HepG2 (cell line): ENCODE measurements around the gene COQ8A. TPM values are rescaled to one million over a fixed set of nuclear protein-coding genes. Genes with fewer than 3 reads are reported as not detected.

ENCODE experiments used
- AHR ChIP-seq: IDR thresholded peaks from 2 replicates; pipeline ENCODE4 v1.6.1; 2018; ENCODE audit warnings: missing genetic modification reagents, missing compliant biosample characterization
- CENPT ChIP-seq: sonication (generic); formaldehyde crosslinking; IDR thresholded peaks from 2 replicates; pipeline ENCODE4 v1.8.0; 2022; ENCODE audit warnings: low read depth, mild to moderate bottlenecking, moderate library complexity, missing genetic modification reagents
- KDM5B ChIP-seq: sonication (generic); formaldehyde crosslinking; IDR thresholded peaks from 2 replicates; pipeline ENCODE4 v1.4.0; 2020; ENCODE audit warnings: missing genetic modification reagents, mild to moderate bottlenecking, borderline replicate concordance
- MIER2 ChIP-seq: IDR thresholded peaks from 2 replicates; pipeline ENCODE4 v1.6.1; 2016; ENCODE audit warnings: missing biosample characterization, missing genetic modification reagents
- MIXL1 ChIP-seq: IDR thresholded peaks from 2 replicates; pipeline ENCODE4 v1.6.1; 2016
- SP4 ChIP-seq: sonication (generic); formaldehyde crosslinking; IDR thresholded peaks from 2 replicates; pipeline ENCODE4 v1.8.1; 2023; ENCODE audit warnings: mild to moderate bottlenecking, missing genetic modification reagents
- TEF ChIP-seq: sonication (generic); formaldehyde crosslinking; IDR thresholded peaks from 2 replicates; pipeline ENCODE4 v1.5.0; 2020; ENCODE audit warnings: missing genetic modification reagents
- ZNF569 ChIP-seq: sonication (generic); formaldehyde crosslinking; IDR thresholded peaks from 2 replicates; pipeline ENCODE4 v1.5.0; 2020; ENCODE audit warnings: mild to moderate bottlenecking, missing genetic modification reagents, moderate library complexity, borderline replicate concordance
- ZNF609 ChIP-seq: sonication (generic); formaldehyde crosslinking; IDR thresholded peaks from 2 replicates; pipeline ENCODE4 v1.4.0; 2020; ENCODE audit warnings: mild to moderate bottlenecking, missing genetic modification reagents, borderline replicate concordance
- ZNF678 ChIP-seq: sonication (generic); formaldehyde crosslinking; IDR thresholded peaks from 2 replicates; pipeline ENCODE4 v1.4.0; 2020; ENCODE audit warnings: mild to moderate bottlenecking, missing genetic modification reagents
- polyA plus RNA-seq, 8 experiments: library from polyadenylated mRNA; depleted of rRNA in 3 of 8; stranded (reverse) in 7 of 8; unstranded in 1 of 8; fragments of >200 nt; fragmentation: Illumina TruSeq in 4 of 8; extraction: Trizol in 4 of 8; gene quantifications; 2 replicates each; pipeline versions ENCODE4 v1.2.1 to v1.2.3, GENCODE V29; 2011 to 2016; ENCODE audit warnings: low read depth in 4 of 8, missing spikeins in 1 of 8, mixed read lengths in 1 of 8; ENCODE audit not compliant: insufficient read depth in 1 of 8
- total RNA-seq, 5 experiments: library from RNA; depleted of rRNA; stranded (reverse); fragments of >200 nt; fragmentation: Illumina TruSeq; extraction: Trizol; gene quantifications; 2 replicates each; pipeline ENCODE4 v1.2.3, GENCODE V29; 2016; ENCODE audit warnings: low read depth in 1 of 5
- TF ChIP-seq, protein P1 (sequence below): sonication (generic); formaldehyde crosslinking; IDR thresholded peaks from 2 replicates; pipeline ENCODE4 v1.4.0; 2020; ENCODE audit warnings: missing genetic modification reagents, borderline replicate concordance
- TF ChIP-seq, protein P2 (sequence below): IDR thresholded peaks from 2 replicates; pipeline ENCODE4 v1.6.1; 2016; ENCODE audit warnings: low read depth, missing genetic modification reagents, missing compliant biosample characterization
- TF ChIP-seq, protein P3 (sequence below): sonication (generic); formaldehyde crosslinking; IDR thresholded peaks from 2 replicates; pipeline ENCODE4 v1.5.1; 2020; ENCODE audit warnings: mild to moderate bottlenecking, moderate library complexity, missing genetic modification reagents

Gene COQ8A
- total and polyA plus RNA-seq, 2 of the 13 experiments (the other 11 are each of a cell fraction or from before 2014, with no cell fraction given), result 60.4 to 88.7 TPM

- no peak for TF ChIP-seq MIER2 (CRISPR knock-in tag)
- TF ChIP-seq, protein P1, sequence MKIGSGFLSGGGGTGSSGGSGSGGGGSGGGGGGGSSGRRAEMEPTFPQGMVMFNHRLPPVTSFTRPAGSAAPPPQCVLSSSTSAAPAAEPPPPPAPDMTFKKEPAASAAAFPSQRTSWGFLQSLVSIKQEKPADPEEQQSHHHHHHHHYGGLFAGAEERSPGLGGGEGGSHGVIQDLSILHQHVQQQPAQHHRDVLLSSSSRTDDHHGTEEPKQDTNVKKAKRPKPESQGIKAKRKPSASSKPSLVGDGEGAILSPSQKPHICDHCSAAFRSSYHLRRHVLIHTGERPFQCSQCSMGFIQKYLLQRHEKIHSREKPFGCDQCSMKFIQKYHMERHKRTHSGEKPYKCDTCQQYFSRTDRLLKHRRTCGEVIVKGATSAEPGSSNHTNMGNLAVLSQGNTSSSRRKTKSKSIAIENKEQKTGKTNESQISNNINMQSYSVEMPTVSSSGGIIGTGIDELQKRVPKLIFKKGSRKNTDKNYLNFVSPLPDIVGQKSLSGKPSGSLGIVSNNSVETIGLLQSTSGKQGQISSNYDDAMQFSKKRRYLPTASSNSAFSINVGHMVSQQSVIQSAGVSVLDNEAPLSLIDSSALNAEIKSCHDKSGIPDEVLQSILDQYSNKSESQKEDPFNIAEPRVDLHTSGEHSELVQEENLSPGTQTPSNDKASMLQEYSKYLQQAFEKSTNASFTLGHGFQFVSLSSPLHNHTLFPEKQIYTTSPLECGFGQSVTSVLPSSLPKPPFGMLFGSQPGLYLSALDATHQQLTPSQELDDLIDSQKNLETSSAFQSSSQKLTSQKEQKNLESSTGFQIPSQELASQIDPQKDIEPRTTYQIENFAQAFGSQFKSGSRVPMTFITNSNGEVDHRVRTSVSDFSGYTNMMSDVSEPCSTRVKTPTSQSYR, result peak; percentile 75; the same call in 1 of the 2 replicates
- TF ChIP-seq AHR (CRISPR knock-in tag), result no peak
- no peak for TF ChIP-seq CENPT (CRISPR knock-in tag)
- no peak for TF ChIP-seq ZNF678 (CRISPR knock-in tag)
- TF ChIP-seq MIXL1 (CRISPR knock-in tag), result 0 out of 2 replicates have a peak, but pooled peaks have one; percentile 32
- no peak for TF ChIP-seq ZNF569 (CRISPR knock-in tag)
- TF ChIP-seq TEF (CRISPR knock-in tag), result no peak
- TF ChIP-seq SP4 (CRISPR knock-in tag), result no peak
- TF ChIP-seq KDM5B (CRISPR knock-in tag), result no peak
- TF ChIP-seq, protein P2, sequence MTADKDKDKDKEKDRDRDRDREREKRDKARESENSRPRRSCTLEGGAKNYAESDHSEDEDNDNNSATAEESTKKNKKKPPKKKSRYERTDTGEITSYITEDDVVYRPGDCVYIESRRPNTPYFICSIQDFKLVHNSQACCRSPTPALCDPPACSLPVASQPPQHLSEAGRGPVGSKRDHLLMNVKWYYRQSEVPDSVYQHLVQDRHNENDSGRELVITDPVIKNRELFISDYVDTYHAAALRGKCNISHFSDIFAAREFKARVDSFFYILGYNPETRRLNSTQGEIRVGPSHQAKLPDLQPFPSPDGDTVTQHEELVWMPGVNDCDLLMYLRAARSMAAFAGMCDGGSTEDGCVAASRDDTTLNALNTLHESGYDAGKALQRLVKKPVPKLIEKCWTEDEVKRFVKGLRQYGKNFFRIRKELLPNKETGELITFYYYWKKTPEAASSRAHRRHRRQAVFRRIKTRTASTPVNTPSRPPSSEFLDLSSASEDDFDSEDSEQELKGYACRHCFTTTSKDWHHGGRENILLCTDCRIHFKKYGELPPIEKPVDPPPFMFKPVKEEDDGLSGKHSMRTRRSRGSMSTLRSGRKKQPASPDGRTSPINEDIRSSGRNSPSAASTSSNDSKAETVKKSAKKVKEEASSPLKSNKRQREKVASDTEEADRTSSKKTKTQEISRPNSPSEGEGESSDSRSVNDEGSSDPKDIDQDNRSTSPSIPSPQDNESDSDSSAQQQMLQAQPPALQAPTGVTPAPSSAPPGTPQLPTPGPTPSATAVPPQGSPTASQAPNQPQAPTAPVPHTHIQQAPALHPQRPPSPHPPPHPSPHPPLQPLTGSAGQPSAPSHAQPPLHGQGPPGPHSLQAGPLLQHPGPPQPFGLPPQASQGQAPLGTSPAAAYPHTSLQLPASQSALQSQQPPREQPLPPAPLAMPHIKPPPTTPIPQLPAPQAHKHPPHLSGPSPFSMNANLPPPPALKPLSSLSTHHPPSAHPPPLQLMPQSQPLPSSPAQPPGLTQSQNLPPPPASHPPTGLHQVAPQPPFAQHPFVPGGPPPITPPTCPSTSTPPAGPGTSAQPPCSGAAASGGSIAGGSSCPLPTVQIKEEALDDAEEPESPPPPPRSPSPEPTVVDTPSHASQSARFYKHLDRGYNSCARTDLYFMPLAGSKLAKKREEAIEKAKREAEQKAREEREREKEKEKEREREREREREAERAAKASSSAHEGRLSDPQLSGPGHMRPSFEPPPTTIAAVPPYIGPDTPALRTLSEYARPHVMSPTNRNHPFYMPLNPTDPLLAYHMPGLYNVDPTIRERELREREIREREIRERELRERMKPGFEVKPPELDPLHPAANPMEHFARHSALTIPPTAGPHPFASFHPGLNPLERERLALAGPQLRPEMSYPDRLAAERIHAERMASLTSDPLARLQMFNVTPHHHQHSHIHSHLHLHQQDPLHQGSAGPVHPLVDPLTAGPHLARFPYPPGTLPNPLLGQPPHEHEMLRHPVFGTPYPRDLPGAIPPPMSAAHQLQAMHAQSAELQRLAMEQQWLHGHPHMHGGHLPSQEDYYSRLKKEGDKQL (CRISPR knock-in tag), result no peak
- TF ChIP-seq, protein P3, sequence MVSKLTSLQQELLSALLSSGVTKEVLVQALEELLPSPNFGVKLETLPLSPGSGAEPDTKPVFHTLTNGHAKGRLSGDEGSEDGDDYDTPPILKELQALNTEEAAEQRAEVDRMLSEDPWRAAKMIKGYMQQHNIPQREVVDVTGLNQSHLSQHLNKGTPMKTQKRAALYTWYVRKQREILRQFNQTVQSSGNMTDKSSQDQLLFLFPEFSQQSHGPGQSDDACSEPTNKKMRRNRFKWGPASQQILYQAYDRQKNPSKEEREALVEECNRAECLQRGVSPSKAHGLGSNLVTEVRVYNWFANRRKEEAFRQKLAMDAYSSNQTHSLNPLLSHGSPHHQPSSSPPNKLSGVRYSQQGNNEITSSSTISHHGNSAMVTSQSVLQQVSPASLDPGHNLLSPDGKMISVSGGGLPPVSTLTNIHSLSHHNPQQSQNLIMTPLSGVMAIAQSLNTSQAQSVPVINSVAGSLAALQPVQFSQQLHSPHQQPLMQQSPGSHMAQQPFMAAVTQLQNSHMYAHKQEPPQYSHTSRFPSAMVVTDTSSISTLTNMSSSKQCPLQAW (CRISPR knock-in tag), result 0 out of 2 replicates have a peak, but pooled peaks have one; percentile 31
- TF ChIP-seq ZNF609, result peak; percentile 18; the same call in 1 of the 2 replicates
Measured at GRCh38 chr1:226990133-226990716, 50.1 kb downstream of the COQ8A start (continued).
